ENCODE results near the gene VPS45. TPM values are rescaled to one million over a fixed set of nuclear protein-coding genes. Genes with fewer than 3 reads are reported as not detected.

Gene VPS45
- total and polyA plus RNA-seq, 2 of the 8 experiments (the other 6 are each of a cell fraction or from before 2014, with no cell fraction given) = 19.1 to 27.6 TPM

- peaks cover 0 to 5% of the 10 kb centered on the region in 2 experiments for H4K20me1 ChIP-seq (replicated peaks in 1 of 2; ENCODE audit: control insufficient read depth in 1 of 2, insufficient read depth in 2 of 2, low read length in 2 of 2)
These were observed 89.5 kb downstream of the VPS45 start for GRCh38 chr1:150156868-150157603.

More at GRCh38 chr1:150156868-150157603, 89.5 kb downstream of the VPS45 start:
- Histone ChIP-seq H2BK12ac (ENCODE audit: low read depth, low read length) (no peak overlapping the region), H3K4ac (replicated peaks; ENCODE audit: insufficient read length, low read depth, low read length) (no peak overlapping the region), H3K27me3 (replicated peaks in 1 of 4; ENCODE audit: control insufficient read depth in 3 of 4, extremely low read depth in 1 of 4, insufficient read depth in 3 of 4, low read length in 3 of 4) (no peaks in the 10 kb centered on the region), H3K9me3 (ENCODE audit: insufficient read depth in 2 of 2, low read depth in 1 of 2, low read length in 1 of 2) (no peaks in the 10 kb centered on the region), H3K23ac (ENCODE audit: insufficient read length) (no peak overlapping the region), H3K79me1 (ENCODE audit: low read depth, low read length) (no peaks in the 10 kb centered on the region), H2AFZ (ENCODE audit: low read length) (no peak overlapping the region), H3K56ac (replicated peaks; ENCODE audit: insufficient read length, low read depth, low read length) (no peak overlapping the region), H3K23me2 (ENCODE audit: low read depth, low read length) (no peaks in the 10 kb centered on the region), H4K5ac (ENCODE audit: insufficient read length, low read depth, low read length) (no peak overlapping the region), H3K4me2 (ENCODE audit: insufficient read depth in 1 of 2, low read depth in 2 of 2, low read length in 2 of 2) (no peak overlapping the region), H3K14ac (ENCODE audit: insufficient read length) (no peak overlapping the region), H2BK120ac (replicated peaks; ENCODE audit: low read depth, low read length) (no peak overlapping the region), H3K18ac (ENCODE audit: extremely low read depth, low read length) (no peak overlapping the region), H3K9ac (replicated peaks in 1 of 4; ENCODE audit: extremely low read depth in 1 of 4, low read depth in 3 of 4, low read length in 3 of 4) (no peak overlapping the region), H3K4me3 (ENCODE audit: extremely low read depth in 1 of 4, insufficient read depth in 2 of 4, low read depth in 3 of 4, low read length in 4 of 4) (no peak overlapping the region), H3K4me1 (replicated peaks in 1 of 4; ENCODE audit: control insufficient read depth in 3 of 4, insufficient read depth in 4 of 4, low read length in 3 of 4) (peaks cover 5 to 9% (median 5%) of the 10 kb centered on the region in 4 experiments), H2BK15ac (ENCODE audit: low read length) (no peak overlapping the region), H2AK5ac (ENCODE audit: low read depth, low read length) (no peak overlapping the region), H4K91ac (replicated peaks; ENCODE audit: insufficient read length, low read length) (no peak overlapping the region), H2BK20ac (ENCODE audit: low read length) (no peak overlapping the region), H2BK5ac (ENCODE audit: low read depth, low read length) (no peak overlapping the region), H4K8ac (ENCODE audit: extremely low read depth, insufficient read depth, low read length) (no peak overlapping the region), H3K36me3 (ENCODE audit: control insufficient read depth in 2 of 4, insufficient read depth in 4 of 4, low read length in 3 of 4) (peaks cover 24 to 57% (median 52%) of the 10 kb centered on the region in 4 experiments), H3K79me2 (ENCODE audit: control insufficient read depth in 1 of 2, insufficient read depth in 2 of 2, low read length in 2 of 2) (peaks cover 0 to 6% of the 10 kb centered on the region in 2 experiments; a peak in 2 of 4 replicates), H3K27ac (ENCODE audit: low read depth, low read length) (no peak overlapping the region)
- no peak for FAIRE-seq
- POLR2A ChIA-PET (ENCODE audit: partially characterized antibody) = interaction anchor here (0.5 to 2.1 kb wide), 5 partner anchors 8 to 39 kb away, joined by 3 to 9 read pairs (median 4); no protein-coding TSS in a partner anchor
- CTCF ChIA-PET (ENCODE audit: partially characterized antibody) = interaction anchor here (0.6 to 4.0 kb wide), 5 partner anchors 9 to 60 kb away, joined by 3 to 21 read pairs (median 4); no protein-coding TSS in a partner anchor
- no peak for TF ChIP-seq TAF7 (optimal IDR thresholded peaks at IDR 0.05; ENCODE audit: borderline replicate concordance, low read depth, low read length)
- TF ChIP-seq POLR2AphosphoS5 (IDR thresholded peaks at IDR 0.05; ENCODE audit: low read depth, low read length) = no peak
- no peak for TF ChIP-seq RNF2 (IDR thresholded peaks at IDR 0.05; ENCODE audit: borderline replicate concordance, low read depth, low read length, missing control alignments, poor library complexity, severe bottlenecking)
- TF ChIP-seq MAFK (IDR thresholded peaks at IDR 0.05; ENCODE audit: low read depth, low read length) = no peak
- no peak for TF ChIP-seq JUN (IDR thresholded peaks at IDR 0.05; ENCODE audit: low read depth, low read length)
- no peak for TF ChIP-seq KDM4A (IDR thresholded peaks at IDR 0.05; ENCODE audit: low read depth, low read length, severe bottlenecking)
- no peak for TF ChIP-seq RFX5 (IDR thresholded peaks at IDR 0.05; ENCODE audit: borderline replicate concordance, low read depth, low read length)
- no peak for DNase-seq (ENCODE audit: low read depth in 1 of 2, low spot score in 2 of 2)
- WGBS, 2 experiments (ENCODE audit: extremely low coverage in 1 of 2, insufficient coverage in 1 of 2, insufficient read length in 1 of 2, insufficient replicate concordance in 2 of 2, low coverage in 1 of 2, low lambda C conversion rate in 2 of 2, missing lambda C conversion rate in 1 of 2) = 92% methylated on average over 16 of the region's 16 CpGs; no CpG with 5 or more reads in 1 of the 2 experiments

Data from H1 (cell line).